ENCODE data around the gene PCBP2. TPM values are rescaled to one million over a fixed set of nuclear protein-coding genes. Genes with fewer than 3 reads are reported as not detected.
A peak's percentile ranks its signal among the peaks of the same experiment; 100 is the strongest.

Gene PCBP2
- total RNA-seq, 4 donors from 2014 or later, result 259 to 375 (median 354) TPM

DNA sequence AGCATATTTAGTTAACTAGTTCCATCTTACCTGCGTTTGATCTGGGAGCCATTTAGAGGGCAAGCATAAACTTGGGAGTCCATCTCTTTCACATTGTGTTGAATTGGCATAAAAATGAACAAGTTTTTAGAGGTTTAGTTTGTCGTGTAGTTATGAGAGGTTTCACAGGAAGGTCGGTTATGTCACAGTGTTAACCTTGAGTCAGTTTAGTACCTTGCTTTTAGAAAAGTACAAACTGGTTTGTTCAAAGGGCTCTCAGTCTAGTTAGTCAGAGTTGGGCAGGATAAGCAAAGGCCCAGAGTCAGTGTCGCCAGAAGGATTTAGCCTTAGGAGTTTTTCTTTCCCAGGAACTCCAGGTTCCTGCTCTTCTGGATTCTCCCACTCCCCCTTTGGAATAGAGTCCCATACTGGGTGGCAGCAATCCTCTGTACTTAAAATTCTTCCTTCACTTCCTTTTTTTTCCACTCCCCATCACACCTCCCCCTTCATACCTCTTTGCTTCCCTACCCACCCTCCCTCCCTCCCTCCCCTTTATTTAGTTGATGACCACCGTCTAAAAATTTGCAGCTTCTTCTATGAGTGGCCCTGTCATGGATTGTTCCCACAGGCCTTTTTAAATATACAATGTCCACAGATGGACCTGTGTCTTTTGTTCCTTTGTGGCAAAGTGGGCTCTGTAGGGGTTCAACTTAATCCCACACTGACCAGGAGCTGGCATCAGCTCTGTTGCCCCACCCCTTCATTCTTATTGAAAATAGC lies 12.1 kb downstream of the PCBP2 start:
- no peak overlapping the region for H3K27ac ChIP-seq
- no peak for ATAC-seq
- H3K36me3 ChIP-seq, result peaks cover 31 to 100% of the 10 kb centered on the region in 2 donors
- peaks cover 3 to 88% (median 10%) of the 10 kb centered on the region in 3 donors for H3K4me1 ChIP-seq
- H3K9me3 ChIP-seq, result no peaks in the 10 kb centered on the region
- H3K27me3 ChIP-seq, result no peaks in the 10 kb centered on the region
- no peak for TF ChIP-seq POLR2AphosphoS5 (IDR thresholded peaks at IDR 0.05)
- TF ChIP-seq, protein P1, sequence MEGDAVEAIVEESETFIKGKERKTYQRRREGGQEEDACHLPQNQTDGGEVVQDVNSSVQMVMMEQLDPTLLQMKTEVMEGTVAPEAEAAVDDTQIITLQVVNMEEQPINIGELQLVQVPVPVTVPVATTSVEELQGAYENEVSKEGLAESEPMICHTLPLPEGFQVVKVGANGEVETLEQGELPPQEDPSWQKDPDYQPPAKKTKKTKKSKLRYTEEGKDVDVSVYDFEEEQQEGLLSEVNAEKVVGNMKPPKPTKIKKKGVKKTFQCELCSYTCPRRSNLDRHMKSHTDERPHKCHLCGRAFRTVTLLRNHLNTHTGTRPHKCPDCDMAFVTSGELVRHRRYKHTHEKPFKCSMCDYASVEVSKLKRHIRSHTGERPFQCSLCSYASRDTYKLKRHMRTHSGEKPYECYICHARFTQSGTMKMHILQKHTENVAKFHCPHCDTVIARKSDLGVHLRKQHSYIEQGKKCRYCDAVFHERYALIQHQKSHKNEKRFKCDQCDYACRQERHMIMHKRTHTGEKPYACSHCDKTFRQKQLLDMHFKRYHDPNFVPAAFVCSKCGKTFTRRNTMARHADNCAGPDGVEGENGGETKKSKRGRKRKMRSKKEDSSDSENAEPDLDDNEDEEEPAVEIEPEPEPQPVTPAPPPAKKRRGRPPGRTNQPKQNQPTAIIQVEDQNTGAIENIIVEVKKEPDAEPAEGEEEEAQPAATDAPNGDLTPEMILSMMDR (IDR thresholded peaks at IDR 0.05), result no peak
- TF ChIP-seq POLR2A (IDR thresholded peaks at IDR 0.05), result no peak
- TF ChIP-seq EP300 (IDR thresholded peaks at IDR 0.05), result no peak
- WGBS, 2 donors (ENCODE audit: low coverage in 1 of 2), result 40 to 59% methylated on average over 3 to 5 of the region's 5 CpGs
- no peak overlapping the region for H3K4me3 ChIP-seq

- TF ChIP-seq POLR2AphosphoS5 (IDR thresholded peaks at IDR 0.05) (no peak), POLR2A (IDR thresholded peaks at IDR 0.05) (no peak), EP300 (IDR thresholded peaks at IDR 0.05) (no peak)
- TF ChIP-seq, protein P1 (IDR thresholded peaks at IDR 0.05), result no peak
- Histone ChIP-seq H3K27ac (peak overlapping the region in 1 of 4 donors; percentile 21), H3K4me1 (peaks cover 3 to 80% (median 10%) of the 10 kb centered on the region in 3 donors), H3K36me3 (peaks cover 31 to 100% of the 10 kb centered on the region in 2 donors), H3K9me3 (no peaks in the 10 kb centered on the region), H3K27me3 (no peaks in the 10 kb centered on the region), H3K4me3 (no peak overlapping the region)
- no peak for ATAC-seq
- WGBS, 2 donors (ENCODE audit: low coverage in 1 of 2), result 53 to 65% methylated on average over 3 to 6 of the region's 11 CpGs
These were observed 12.9 kb downstream of the PCBP2 start for GRCh38 chr12:53464685-53465418.

- Histone ChIP-seq H3K4me3 (no peak overlapping the region), H3K9me3 (no peaks in the 10 kb centered on the region), H3K4me1 (peaks cover 3 to 80% (median 7%) of the 10 kb centered on the region in 3 donors), H3K27me3 (no peaks in the 10 kb centered on the region), H3K27ac (peak overlapping the region in 2 of 4 donors; percentile 7 to 15), H3K36me3 (peaks cover 27 to 100% of the 10 kb centered on the region in 2 donors)
- ATAC-seq, result no peak
- TF ChIP-seq, protein P1 (IDR thresholded peaks at IDR 0.05), result no peak
- no peak for TF ChIP-seq POLR2AphosphoS5 (IDR thresholded peaks at IDR 0.05)
- no peak for TF ChIP-seq EP300 (IDR thresholded peaks at IDR 0.05)
- no peak for TF ChIP-seq POLR2A (IDR thresholded peaks at IDR 0.05)
- WGBS, 2 donors (ENCODE audit: low coverage in 1 of 2), result 37 to 39% methylated on average over 2 of the region's 2 CpGs
These were observed 13.8 kb downstream of the PCBP2 start for GRCh38 chr12:53465679-53466078.

DNA sequence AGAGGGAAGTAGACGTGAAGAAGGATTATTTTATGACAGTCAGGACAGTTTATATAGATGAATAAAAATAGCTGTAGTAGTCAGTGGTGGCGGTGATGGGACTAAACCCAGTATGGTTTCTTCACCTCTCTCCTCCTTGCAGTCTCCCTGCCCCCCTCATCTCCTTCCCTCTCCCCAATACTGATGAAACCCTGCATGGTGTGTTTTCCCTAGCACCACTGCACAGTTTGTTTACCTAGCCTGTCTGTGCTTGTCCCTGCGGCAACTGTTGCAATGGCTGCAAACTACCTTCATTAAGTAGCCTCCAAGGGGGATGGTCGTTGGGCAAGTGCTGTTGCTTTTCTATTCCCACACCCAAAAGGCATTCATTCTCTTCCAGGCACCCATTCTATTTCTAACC lies 14.7 kb downstream of the PCBP2 start:
- TF ChIP-seq, protein P1 (IDR thresholded peaks at IDR 0.05), result no peak
- TF ChIP-seq POLR2A (IDR thresholded peaks at IDR 0.05) (no peak), EP300 (IDR thresholded peaks at IDR 0.05) (no peak), POLR2AphosphoS5 (IDR thresholded peaks at IDR 0.05) (no peak)
- H3K9me3 ChIP-seq, result no peaks in the 10 kb centered on the region
- H3K36me3 ChIP-seq, result peaks cover 24 to 100% of the 10 kb centered on the region in 2 donors
- no peak for ATAC-seq
- H3K4me3 ChIP-seq, result no peak overlapping the region
- H3K27ac ChIP-seq, result peak overlapping the region in 1 of 4 donors; percentile 4
- peaks cover 3 to 80% (median 3%) of the 10 kb centered on the region in 3 donors for H3K4me1 ChIP-seq
- WGBS, 2 donors (ENCODE audit: low coverage in 1 of 2), result 42 to 54% methylated on average over 2 to 4 of the region's 4 CpGs
- H3K27me3 ChIP-seq, result no peaks in the 10 kb centered on the region

Data from gastroesophageal sphincter (tissue), 4 donors.